ENCODE results near the gene PCK2. TPM values are rescaled to one million over a fixed set of nuclear protein-coding genes. Genes with fewer than 3 reads are reported as not detected.
"Not testable (repeated sequence)": the region's sequence is repeated elsewhere in the genome, so short reads cannot be mapped to it uniquely, and the experiment has no call there.

Gene PCK2
- total RNA-seq (2021): 48.9 and 50.2 TPM in 2 replicates
- long read RNA-seq, transcript PCK2-201 (10 exons, 2,357 nt): major isoform, 262 of 388 reads
- long read RNA-seq, transcript PCK2-202 (7 exons, 1,830 nt): minor isoform, 11 of 388 reads
- long read RNA-seq, partial matches to known transcripts: 15 of 388 reads
- long read RNA-seq, other reads (novel, unspliced or antisense): 100 of 388 reads

DNA sequence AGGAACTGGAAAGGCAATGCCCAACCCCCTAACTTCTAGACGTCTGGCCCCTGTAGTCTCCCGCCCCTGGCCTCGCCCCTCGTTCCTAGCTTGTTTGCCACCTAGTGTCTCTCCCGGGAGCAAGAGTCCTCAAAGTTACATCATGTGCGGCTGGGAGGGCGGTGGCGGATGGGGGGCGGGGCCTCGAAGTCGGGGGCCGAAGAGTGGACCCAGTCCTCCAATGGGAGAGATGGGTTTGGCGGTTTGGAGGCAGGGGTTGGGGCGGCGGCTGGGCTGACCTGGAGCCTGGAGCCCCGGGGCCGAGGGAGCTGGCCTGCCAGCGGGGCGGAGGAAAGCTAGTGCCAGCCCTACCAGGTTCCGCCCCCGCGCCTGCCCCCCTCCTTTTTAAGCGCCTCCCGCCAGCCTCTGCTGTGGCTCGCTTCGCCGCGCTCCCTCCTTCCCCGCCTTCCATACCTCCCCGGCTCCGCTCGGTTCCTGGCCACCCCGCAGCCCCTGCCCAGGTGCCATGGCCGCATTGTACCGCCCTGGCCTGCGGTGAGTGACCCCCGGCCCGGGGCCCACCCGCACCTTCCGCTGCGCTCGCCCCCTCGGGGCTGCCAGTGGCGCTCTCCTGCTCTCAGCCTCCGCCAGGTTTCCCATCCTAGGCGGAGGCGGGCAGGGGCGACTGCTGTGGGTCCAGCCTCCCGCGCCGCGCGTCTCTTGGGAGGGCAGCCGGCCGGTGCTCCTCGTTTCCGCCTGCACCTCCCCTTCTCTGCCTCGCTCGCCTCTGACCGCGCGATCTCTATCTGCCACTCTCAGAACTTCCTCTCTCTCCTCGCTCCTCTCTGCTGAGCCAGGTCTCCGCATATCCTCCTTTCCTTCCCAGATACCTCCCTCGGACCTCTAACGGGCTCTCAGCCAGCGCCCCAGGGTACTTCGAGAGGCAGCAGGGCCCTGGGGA is at the start of gene PCK2:
TSS of gene PCK2 (plus strand) at position 411 of the 940 bp plus-strand sequence. CDS start at position 506, 95 bp downstream.
- Mint-ChIP-seq H3K36me3 (ENCODE audit: insufficient read depth in 1 of 3, low read depth in 3 of 3) (peaks cover 21 to 34% (median 24%) of the 10 kb centered on the region in 3 experiments; a peak in 6 of 7 replicates), H3K27ac (peak within 1 kb of the TSS; percentile 97 to 98 (median 98)), H3K4me1 (peaks cover 21 to 41% of the 10 kb centered on the region in 2 experiments), H3K27me3 (ENCODE audit: low read depth) (peaks cover 4% of the 10 kb centered on the region), H3K9me3 (peaks cover 0 to 2% of the 10 kb centered on the region in 2 experiments; a peak in 3 of 5 replicates), H3K4me3 (peak within 1 kb of the TSS; percentile 90 to 93)
- Histone ChIP-seq H3K18ac (ENCODE audit: insufficient read length, low read depth, low read length) (peak within 1 kb of the TSS; percentile 89), H3K23ac (ENCODE audit: insufficient read length, low read depth, low read length) (no peak within 1 kb of the TSS), H2BK20ac (ENCODE audit: low read depth, low read length, poor library complexity, severe bottlenecking) (no peak within 1 kb of the TSS), H2AK5ac (ENCODE audit: insufficient read length, low read length) (no peak within 1 kb of the TSS), H3K56ac (ENCODE audit: insufficient read length, low read depth, low read length) (no peak within 1 kb of the TSS), H2BK15ac (ENCODE audit: low read depth, low read length) (no peak within 1 kb of the TSS), H2AFZ (ENCODE audit: low read length) (no peak within 1 kb of the TSS), H3K23me2 (ENCODE audit: insufficient read length, low read depth, low read length, poor library complexity, severe bottlenecking) (peaks cover 6% of the 10 kb centered on the region), H3K27ac (ENCODE audit: insufficient read length, low read depth, low read length) (peak within 1 kb of the TSS; percentile 49), H3K27me3 (ENCODE audit: insufficient read depth, low read length) (no peaks in the 10 kb centered on the region), H3K9me3 (ENCODE audit: control insufficient read depth, low read depth, low read length) (no peaks in the 10 kb centered on the region), H4K20me1 (ENCODE audit: control insufficient read depth, insufficient read depth, insufficient read length) (no peaks in the 10 kb centered on the region), H3T11ph (ENCODE audit: low read length) (no peak within 1 kb of the TSS), H4K91ac (ENCODE audit: insufficient read length, low read depth, low read length) (peak within 1 kb of the TSS; percentile 39), H3K4me1 (ENCODE audit: insufficient read depth, low read length) (no peaks in the 10 kb centered on the region; the same call in 1 of the 2 replicates), H2BK5ac (ENCODE audit: insufficient read length, low read length) (no peak within 1 kb of the TSS), H4K8ac (replicated peaks; ENCODE audit: insufficient read length, low read depth, low read length) (no peak within 1 kb of the TSS), H2BK120ac (ENCODE audit: low read depth, low read length, poor library complexity, severe bottlenecking) (no peak within 1 kb of the TSS), H3K14ac (ENCODE audit: insufficient read depth, low read length) (peak within 1 kb of the TSS; percentile 84), H3K79me2 (ENCODE audit: insufficient read depth, low read length) (no peaks in the 10 kb centered on the region; the same call in 1 of the 2 replicates), H2BK12ac (ENCODE audit: insufficient read length, low read depth, low read length) (no peak within 1 kb of the TSS), H3K9ac (ENCODE audit: extremely low read depth, insufficient read length, low read length) (peak within 1 kb of the TSS; percentile 89), H3K4ac (ENCODE audit: low read depth, low read length) (no peak within 1 kb of the TSS), H3K4me2 (ENCODE audit: insufficient read depth, insufficient read length, low read length) (peak within 1 kb of the TSS; percentile 85), H4K5ac (ENCODE audit: insufficient read length, low read depth, low read length) (no peak within 1 kb of the TSS), H3K79me1 (ENCODE audit: insufficient read depth, low read depth, low read length, poor library complexity, severe bottlenecking) (no peaks in the 10 kb centered on the region)
- peak; percentile 99 for DNase-seq
- WGBS (ENCODE audit: extremely low coverage, insufficient read length, low lambda C conversion rate): no CpG with 5 or more reads among the region's 68 CpGs
- TF ChIP-seq, protein P1, sequence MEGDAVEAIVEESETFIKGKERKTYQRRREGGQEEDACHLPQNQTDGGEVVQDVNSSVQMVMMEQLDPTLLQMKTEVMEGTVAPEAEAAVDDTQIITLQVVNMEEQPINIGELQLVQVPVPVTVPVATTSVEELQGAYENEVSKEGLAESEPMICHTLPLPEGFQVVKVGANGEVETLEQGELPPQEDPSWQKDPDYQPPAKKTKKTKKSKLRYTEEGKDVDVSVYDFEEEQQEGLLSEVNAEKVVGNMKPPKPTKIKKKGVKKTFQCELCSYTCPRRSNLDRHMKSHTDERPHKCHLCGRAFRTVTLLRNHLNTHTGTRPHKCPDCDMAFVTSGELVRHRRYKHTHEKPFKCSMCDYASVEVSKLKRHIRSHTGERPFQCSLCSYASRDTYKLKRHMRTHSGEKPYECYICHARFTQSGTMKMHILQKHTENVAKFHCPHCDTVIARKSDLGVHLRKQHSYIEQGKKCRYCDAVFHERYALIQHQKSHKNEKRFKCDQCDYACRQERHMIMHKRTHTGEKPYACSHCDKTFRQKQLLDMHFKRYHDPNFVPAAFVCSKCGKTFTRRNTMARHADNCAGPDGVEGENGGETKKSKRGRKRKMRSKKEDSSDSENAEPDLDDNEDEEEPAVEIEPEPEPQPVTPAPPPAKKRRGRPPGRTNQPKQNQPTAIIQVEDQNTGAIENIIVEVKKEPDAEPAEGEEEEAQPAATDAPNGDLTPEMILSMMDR (conservative IDR thresholded peaks at IDR 0.05): no peak

DNA sequence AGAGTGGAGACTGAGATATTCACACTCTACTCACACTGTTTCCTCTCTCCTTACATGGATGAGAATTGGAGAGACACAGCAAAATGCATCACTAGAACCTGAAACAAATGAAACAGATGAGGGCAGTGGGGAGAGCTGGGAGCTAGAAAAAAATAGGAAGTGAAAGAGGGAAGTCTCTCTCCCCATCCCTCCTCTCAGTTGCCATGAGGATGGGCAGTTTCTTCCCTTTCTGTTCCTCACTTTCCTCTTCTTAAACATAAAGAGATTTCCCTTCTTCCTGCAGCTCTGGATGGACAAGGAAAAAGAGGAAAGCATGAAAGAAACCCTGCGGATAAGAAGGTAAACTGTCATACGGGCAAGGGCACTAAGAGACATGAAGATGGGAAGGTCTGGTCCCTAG is 45.1 kb upstream of the PCK2 start:
- H3K4me3 Mint-ChIP-seq; H2AFZ ChIP-seq (ENCODE audit: low read length); H3K23me2 ChIP-seq (ENCODE audit: insufficient read length, low read depth, low read length, poor library complexity, severe bottlenecking); H4K8ac ChIP-seq (replicated peaks; ENCODE audit: insufficient read length, low read depth, low read length); H3K36me3 Mint-ChIP-seq (ENCODE audit: insufficient read depth in 1 of 3, low read depth in 3 of 3); H3K27ac ChIP-seq (ENCODE audit: insufficient read length, low read depth, low read length); H3K27ac Mint-ChIP-seq; H4K91ac ChIP-seq (ENCODE audit: insufficient read length, low read depth, low read length); H4K5ac ChIP-seq (ENCODE audit: insufficient read length, low read depth, low read length); H3K9me3 Mint-ChIP-seq; H3K9ac ChIP-seq (ENCODE audit: extremely low read depth, insufficient read length, low read length); H3K79me1 ChIP-seq (ENCODE audit: insufficient read depth, low read depth, low read length, poor library complexity, severe bottlenecking); H3K27me3 ChIP-seq (ENCODE audit: insufficient read depth, low read length); H3K79me2 ChIP-seq (ENCODE audit: insufficient read depth, low read length); H2BK20ac ChIP-seq (ENCODE audit: low read depth, low read length, poor library complexity, severe bottlenecking); H3K4ac ChIP-seq (ENCODE audit: low read depth, low read length); H2BK120ac ChIP-seq (ENCODE audit: low read depth, low read length, poor library complexity, severe bottlenecking); H3K4me1 ChIP-seq (ENCODE audit: insufficient read depth, low read length); H2BK5ac ChIP-seq (ENCODE audit: insufficient read length, low read length); H3K18ac ChIP-seq (ENCODE audit: insufficient read length, low read depth, low read length); H3K14ac ChIP-seq (ENCODE audit: insufficient read depth, low read length); H3K4me2 ChIP-seq (ENCODE audit: insufficient read depth, insufficient read length, low read length); H3T11ph ChIP-seq (ENCODE audit: low read length); H2BK15ac ChIP-seq (ENCODE audit: low read depth, low read length); H4K20me1 ChIP-seq (ENCODE audit: control insufficient read depth, insufficient read depth, insufficient read length); H2AK5ac ChIP-seq (ENCODE audit: insufficient read length, low read length); H3K9me3 ChIP-seq (ENCODE audit: control insufficient read depth, low read depth, low read length); H3K23ac ChIP-seq (ENCODE audit: insufficient read length, low read depth, low read length); H2BK12ac ChIP-seq (ENCODE audit: insufficient read length, low read depth, low read length); H3K56ac ChIP-seq (ENCODE audit: insufficient read length, low read depth, low read length); DNase-seq: not testable (repeated sequence)
- Mint-ChIP-seq H3K27me3 (ENCODE audit: low read depth) (peaks cover 15% of the 10 kb centered on the region), H3K4me1 (peaks cover 15 to 23% of the 10 kb centered on the region in 2 experiments)
- no CpG with 5 or more reads among the region's 2 CpGs for WGBS (ENCODE audit: extremely low coverage, insufficient read length, low lambda C conversion rate)

Measured in H9 (cell line).